Erythroblast (primary cell): ENCODE results near the gene GRIK1.

Source experiments
- GATA1 ChIP-seq: IDR thresholded peaks from 2 replicates; pipeline ENCODE4 v1.6.1; 2011; ENCODE audit warnings: low read depth, mild to moderate bottlenecking, control low read depth, low read length, moderate library complexity
- POLR2A ChIP-seq: IDR thresholded peaks from 2 replicates; pipeline ENCODE4 v1.6.1; 2011; ENCODE audit warnings: mild to moderate bottlenecking, low read length

GRCh38 chr21:29667651-29668050, 272.1 kb downstream of the GRIK1 start:
- TF ChIP-seq GATA1, result no peak
- no peak for TF ChIP-seq POLR2A
